GM12874 (cell line): ENCODE data around the gene PLIN4.

Experiments
- CTCF ChIP-seq: IDR thresholded peaks from 2 replicates; pipeline ENCODE4 v1.5.1; 2011; ENCODE audit warnings: low read depth, mild to moderate bottlenecking, control low read depth, low read length, moderate library complexity; ENCODE audit not compliant: insufficient read depth

PLIN4 gene

GRCh38 chr19:4503132-4503824, 15.0 kb downstream of the PLIN4 start:
- TF ChIP-seq CTCF: no peak

GRCh38 chr19:4502282-4503131, 15.8 kb downstream of the PLIN4 start:
- TF ChIP-seq CTCF: no peak

GRCh38 chr19:4501691-4502090, 16.6 kb downstream of the PLIN4 start:
- TF ChIP-seq CTCF: no peak

GRCh38 chr19:4500841-4501591, 17.3 kb downstream of the PLIN4 start:
- no peak for TF ChIP-seq CTCF

GRCh38 chr19:4499855-4500254, 18.4 kb downstream of the PLIN4 start:
- TF ChIP-seq CTCF: no peak

GRCh38 chr19:4499318-4499717, 19.0 kb downstream of the PLIN4 start:
- no peak for TF ChIP-seq CTCF

GRCh38 chr19:4498694-4499093, 19.6 kb downstream of the PLIN4 start:
- TF ChIP-seq CTCF: no peak
